ENCODE results near the gene KRTAP10-1.

KRTAP10-1 gene

DNA sequence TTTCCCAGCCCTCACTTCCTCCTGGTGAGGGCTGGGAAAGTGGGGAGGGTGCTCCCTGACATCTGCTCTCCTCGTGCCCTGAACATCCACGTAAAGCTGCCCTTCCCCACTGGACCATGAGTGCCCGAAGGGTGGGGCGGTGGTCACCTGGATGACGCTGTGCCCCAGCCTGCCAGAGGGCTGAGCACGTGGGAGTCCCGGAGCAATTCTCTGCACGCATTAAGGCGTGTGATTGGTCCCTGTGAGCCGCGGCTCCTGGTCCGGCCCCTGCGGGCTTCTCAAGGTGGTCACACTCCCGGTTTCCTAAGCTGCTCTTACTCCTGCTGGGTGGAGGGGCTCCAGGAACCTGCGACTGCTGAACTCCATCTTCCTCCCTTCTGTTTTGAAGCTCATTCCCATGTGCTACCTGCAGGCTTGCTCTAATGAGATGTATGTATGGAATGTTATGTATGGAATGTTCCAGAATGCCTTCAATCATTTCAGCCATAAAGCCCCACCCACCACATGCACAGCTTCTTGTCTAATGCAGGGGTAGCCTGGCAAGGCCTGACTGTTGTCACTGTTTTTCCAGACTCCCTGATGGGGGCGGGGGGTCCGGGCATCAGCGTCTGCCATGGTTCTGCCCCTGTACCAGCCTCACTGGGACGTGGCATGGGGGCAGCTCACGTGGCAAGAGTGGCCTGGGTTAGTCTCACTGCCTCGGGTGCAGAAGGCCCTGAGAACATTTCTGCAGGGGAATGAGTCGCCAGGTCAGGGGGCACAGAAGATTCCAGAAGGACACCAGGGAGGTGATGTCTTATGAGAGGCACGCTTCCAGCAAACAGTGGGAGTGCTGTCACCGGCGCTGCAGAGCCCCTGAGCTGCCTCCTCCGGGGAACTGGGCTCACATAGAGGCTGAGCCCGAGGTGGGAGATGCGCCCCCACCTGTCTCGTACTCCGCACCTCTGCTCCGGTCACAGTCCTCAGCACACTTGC, 19.4 kb downstream of the KRTAP10-1 start:
- Histone ChIP-seq H3K79me2 (ENCODE audit: insufficient read depth, low read length) (no peaks in the 10 kb centered on the region), H3K4me2 (ENCODE audit: low read depth, low read length, poor library complexity, severe bottlenecking) (no peak overlapping the region), H4K20me1 (ENCODE audit: low read depth, low read length) (no peaks in the 10 kb centered on the region), H3K9me2 (replicated peaks; ENCODE audit: insufficient read depth, low read length) (no peaks in the 10 kb centered on the region), H3K9ac (ENCODE audit: low read length) (no peak overlapping the region), H3K9me3 (ENCODE audit: insufficient read depth, low read length) (peaks cover 16% of the 10 kb centered on the region; the same call in 1 of the 2 replicates), H3K27ac (ENCODE audit: low read depth, low read length) (no peak overlapping the region), H3F3A (ENCODE audit: insufficient read depth) (no peaks in the 10 kb centered on the region), H3K27me3 (ENCODE audit: low read length) (no peaks in the 10 kb centered on the region), H2AFZ (ENCODE audit: low read depth, low read length, severe bottlenecking) (no peak overlapping the region), H3K36me3 (ENCODE audit: low read length) (no peaks in the 10 kb centered on the region), H3K4me3 (ENCODE audit: insufficient read depth, low read length, poor library complexity, severe bottlenecking) (no peak overlapping the region)
- TF ChIP-seq CTCF (IDR thresholded peaks at IDR 0.05; ENCODE audit: insufficient read depth, low read length, poor library complexity, severe bottlenecking): no peak
- TF ChIP-seq EZH2phosphoT487 (conservative IDR thresholded peaks at IDR 0.05; ENCODE audit: low read length): no peak

- H3K9me3 ChIP-seq (ENCODE audit: insufficient read depth, low read length): peaks cover 14% of the 10 kb centered on the region; the same call in 1 of the 2 replicates
- H3K4me2 ChIP-seq (ENCODE audit: low read depth, low read length, poor library complexity, severe bottlenecking): no peak overlapping the region
- no peaks in the 10 kb centered on the region for H3K79me2 ChIP-seq (ENCODE audit: insufficient read depth, low read length)
- H3K27ac ChIP-seq (ENCODE audit: low read depth, low read length): no peak overlapping the region
- H3K9me2 ChIP-seq (replicated peaks; ENCODE audit: insufficient read depth, low read length): no peaks in the 10 kb centered on the region
- H3F3A ChIP-seq (ENCODE audit: insufficient read depth): no peaks in the 10 kb centered on the region
- TF ChIP-seq EZH2phosphoT487 (conservative IDR thresholded peaks at IDR 0.05; ENCODE audit: low read length) (no peak), CTCF (IDR thresholded peaks at IDR 0.05; ENCODE audit: insufficient read depth, low read length, poor library complexity, severe bottlenecking) (no peak)
- H3K9ac ChIP-seq (ENCODE audit: low read length): no peak overlapping the region
- H4K20me1 ChIP-seq (ENCODE audit: low read depth, low read length): no peaks in the 10 kb centered on the region
- H3K4me3 ChIP-seq (ENCODE audit: insufficient read depth, low read length, poor library complexity, severe bottlenecking): no peak overlapping the region
- no peak overlapping the region for H2AFZ ChIP-seq (ENCODE audit: low read depth, low read length, severe bottlenecking)
- no peaks in the 10 kb centered on the region for H3K27me3 ChIP-seq (ENCODE audit: low read length)
- H3K36me3 ChIP-seq (ENCODE audit: low read length): no peaks in the 10 kb centered on the region
These were observed 20.4 kb downstream of the KRTAP10-1 start for GRCh38 chr21:44519346-44520325.

GRCh38 chr21:44518686-44519085, 21.3 kb downstream of the KRTAP10-1 start:
- no peak overlapping the region for H3K4me2 ChIP-seq (ENCODE audit: low read depth, low read length, poor library complexity, severe bottlenecking)
- H3K9me2 ChIP-seq (replicated peaks; ENCODE audit: insufficient read depth, low read length): no peaks in the 10 kb centered on the region
- H3K79me2 ChIP-seq (ENCODE audit: insufficient read depth, low read length): no peaks in the 10 kb centered on the region
- H3K9me3 ChIP-seq (ENCODE audit: insufficient read depth, low read length): peaks cover 4% of the 10 kb centered on the region; the same call in 1 of the 2 replicates
- H3K36me3 ChIP-seq (ENCODE audit: low read length): no peaks in the 10 kb centered on the region
- no peaks in the 10 kb centered on the region for H4K20me1 ChIP-seq (ENCODE audit: low read depth, low read length)
- H3K27me3 ChIP-seq (ENCODE audit: low read length): no peaks in the 10 kb centered on the region
- H3F3A ChIP-seq (ENCODE audit: insufficient read depth): no peaks in the 10 kb centered on the region
- H3K9ac ChIP-seq (ENCODE audit: low read length): no peak overlapping the region
- no peak overlapping the region for H2AFZ ChIP-seq (ENCODE audit: low read depth, low read length, severe bottlenecking)
- no peak overlapping the region for H3K27ac ChIP-seq (ENCODE audit: low read depth, low read length)
- no peak overlapping the region for H3K4me3 ChIP-seq (ENCODE audit: insufficient read depth, low read length, poor library complexity, severe bottlenecking)
- no peak for TF ChIP-seq CTCF (IDR thresholded peaks at IDR 0.05; ENCODE audit: insufficient read depth, low read length, poor library complexity, severe bottlenecking)
- TF ChIP-seq EZH2phosphoT487 (conservative IDR thresholded peaks at IDR 0.05; ENCODE audit: low read length): no peak

Measured in SU-DHL-6 (cell line).